Endothelial cell of umbilical vein (primary cell): ENCODE results near the gene PRPF31. TPM values are rescaled to one million over a fixed set of nuclear protein-coding genes. Genes with fewer than 3 reads are reported as not detected.
"Not testable (repeated sequence)": the region's sequence is repeated elsewhere in the genome, so short reads cannot be mapped to it uniquely, and the experiment has no call there.

Source experiments
- BruUV-seq: library from RNA; stranded (reverse); fragments of 400-500 nt; replicated peaks from 2 replicates; lab custom pipeline; 2021; lab: Mats Ljungman, UMichigan
- CTCF ChIA-PET: fragments of 300-600, 350-600 bp; sonication (Branson Sonifier 250); formaldehyde crosslinking; loops from one replicate; lab custom pipeline; 2021; ENCODE audit warnings: antibody characterized with exemption, inconsistent platforms; lab: Charles Lee
- POLR2A ChIA-PET: fragments of 300-600, 350-600 bp; sonication (Branson Sonifier 250); formaldehyde crosslinking; loops from one replicate; lab custom pipeline; 2021; ENCODE audit warnings: antibody characterized with exemption, inconsistent platforms; lab: Charles Lee
- DNase-seq: peaks from one replicate; pipeline ENCODE4 v3.0.0-alpha.2; 2011; ENCODE audit warnings: low read depth, low spot score
- FAIRE-seq: peaks from 2 replicates; lab custom pipeline; 2011; peaks lifted over from hg19 to GRCh38; lab: Jason Lieb, UNC
- H2AFZ ChIP-seq: 2 replicates; pipeline ENCODE4 v1.6.0; 2012; ENCODE audit warnings: low read depth, low read length, control low read depth, inconsistent platforms
- H3K27ac ChIP-seq: 2 replicates; pipeline ENCODE4 v1.5.1; 2011; ENCODE audit warnings: low read depth, mild to moderate bottlenecking, control low read depth, low read length, moderate library complexity; ENCODE audit not compliant: insufficient read depth
- H3K27me3 ChIP-seq, 2 experiments: 2 replicates each; pipeline versions ENCODE4 v1.6.0 to v1.6.1; 2011; ENCODE audit warnings: low read length in 2 of 2, mixed read lengths in 1 of 2; ENCODE audit not compliant: control insufficient read depth in 2 of 2, insufficient read depth in 2 of 2
- H3K36me3 ChIP-seq, 2 experiments: 2 replicates in 1 of 2; 3 replicates in 1 of 2; pipeline ENCODE4 v1.5.1; 2011; ENCODE audit warnings: low read length in 2 of 2, mild to moderate bottlenecking in 1 of 2, moderate library complexity in 1 of 2; ENCODE audit not compliant: control insufficient read depth in 2 of 2, insufficient read depth in 2 of 2; ENCODE audit errors: extremely low read depth in 1 of 2
- H3K4me1 ChIP-seq: 3 replicates; pipeline ENCODE4 v1.5.1; 2011; ENCODE audit warnings: mild to moderate bottlenecking, low read length; ENCODE audit not compliant: control insufficient read depth, insufficient read depth; ENCODE audit errors: extremely low read depth
- H3K4me2 ChIP-seq: 2 replicates; pipeline ENCODE4 v1.6.1; 2011; ENCODE audit warnings: low read length, control low read depth, mixed read lengths; ENCODE audit not compliant: insufficient read depth
- H3K4me3 ChIP-seq, 3 experiments: fragments of 200-600 bp in 1 of 3; sonication (generic), shearing (Covaris generic) in 1 of 3; replicated peaks in 1 of 3; 2 replicates each; pipeline ENCODE4 v1.5.1; 2011 to 2016; ENCODE audit warnings: control low read depth in 3 of 3, low read length in 3 of 3, mild to moderate bottlenecking in 2 of 3, inconsistent platforms in 1 of 3, low read depth in 1 of 3, moderate library complexity in 1 of 3; ENCODE audit not compliant: insufficient read depth in 1 of 3
- H3K79me2 ChIP-seq: 2 replicates; pipeline ENCODE4 v1.6.0; 2012; ENCODE audit warnings: low read length, inconsistent platforms; ENCODE audit not compliant: control insufficient read depth, insufficient read depth
- H3K9ac ChIP-seq: replicated peaks from 2 replicates; pipeline ENCODE3; 2011; ENCODE audit warnings: low read length, control low read depth; ENCODE audit not compliant: insufficient read depth; ENCODE audit errors: extremely low read depth
- H3K9me1 ChIP-seq: replicated peaks from 3 replicates; pipeline ENCODE4 v1.6.0; 2011; ENCODE audit warnings: mild to moderate bottlenecking, low read length; ENCODE audit not compliant: control insufficient read depth, insufficient read depth; ENCODE audit errors: extremely low read depth
- H3K9me3 ChIP-seq: replicated peaks from 2 replicates; pipeline ENCODE4 v1.5.1; 2012; ENCODE audit warnings: low read length, inconsistent platforms; ENCODE audit not compliant: control insufficient read depth, insufficient read depth
- H4K20me1 ChIP-seq: replicated peaks from 2 replicates; pipeline ENCODE3; 2011; ENCODE audit warnings: mild to moderate bottlenecking, low read length; ENCODE audit not compliant: control insufficient read depth, insufficient read depth; ENCODE audit errors: extremely low read depth
- CTCF ChIP-seq, 2 donors: IDR thresholded peaks; 1 replicate in 1 of 2; 2 replicates in 1 of 2; pipeline ENCODE4 v1.5.1; 2011; ENCODE audit warnings: low read length in 2 of 2, mild to moderate bottlenecking in 2 of 2, moderate library complexity in 2 of 2, control low read depth in 1 of 2, inconsistent platforms in 1 of 2, low read depth in 1 of 2; ENCODE audit not compliant: insufficient read depth in 1 of 2; ENCODE audit errors: extremely low read depth in 1 of 2
- EZH2 ChIP-seq: IDR thresholded peaks from 2 replicates; pipeline ENCODE4 v1.6.1; 2012; ENCODE audit warnings: borderline replicate concordance, low read depth, mild to moderate bottlenecking, moderate library complexity, low read length, inconsistent platforms; ENCODE audit not compliant: severe bottlenecking
- FOS ChIP-seq: IDR thresholded peaks from 2 replicates; pipeline ENCODE4 v1.6.1; 2011; ENCODE audit warnings: mild to moderate bottlenecking, low read length, moderate library complexity, borderline replicate concordance; ENCODE audit not compliant: insufficient read depth
- GATA2 ChIP-seq: IDR thresholded peaks from 2 replicates; pipeline ENCODE4 v1.7.0; 2011; ENCODE audit warnings: low read depth, mild to moderate bottlenecking, moderate library complexity, mixed read lengths, low read length; ENCODE audit not compliant: insufficient read length, insufficient read depth
- JUN ChIP-seq: IDR thresholded peaks from 2 replicates; pipeline ENCODE4 v1.6.1; 2011; ENCODE audit warnings: borderline replicate concordance, low read depth; ENCODE audit not compliant: insufficient read length, insufficient read depth
- MAX ChIP-seq: IDR thresholded peaks from 2 replicates; pipeline ENCODE4 v1.6.1; 2011; ENCODE audit not compliant: insufficient read depth, insufficient read length
- MYC ChIP-seq: IDR thresholded peaks from one replicate; pipeline ENCODE4 v1.6.1; 2011; ENCODE audit warnings: mild to moderate bottlenecking, low read depth, low read length
- POLR2A ChIP-seq: IDR thresholded peaks from 2 replicates; pipeline ENCODE4 v1.6.1; 2012; ENCODE audit warnings: low read depth, mild to moderate bottlenecking, control low read depth, low read length
- POLR2AphosphoS5 ChIP-seq: IDR thresholded peaks from 2 replicates; pipeline ENCODE4 v1.6.1; 2012; ENCODE audit warnings: low read depth, mild to moderate bottlenecking, control low read depth, low read length, moderate library complexity; ENCODE audit not compliant: insufficient read depth
- dilution Hi-C: fragments of 300-500 bp; cut with MboI; formaldehyde crosslinking; loops from one replicate; pipeline ENCODE4 v1.15.0; 2019; ENCODE audit warnings: low sequenced_read_pairs; ENCODE audit not compliant: extremely low pct_ligation_motif_present
- intact Hi-C: fragments of 100-400 bp; cut with micrococcal nuclease; formaldehyde crosslinking; loops from one replicate; pipeline ENCODE4 v1.10.0; 2022
- polyA plus RNA-seq, 4 experiments: library from polyadenylated mRNA; depleted of rRNA in 3 of 4; stranded (reverse) in 3 of 4; unstranded in 1 of 4; fragments of >200 nt; gene quantifications; 2 replicates each; pipeline versions ENCODE4 v1.2.1 to v1.2.3, GENCODE V29; 2011 to 2012; ENCODE audit warnings: missing spikeins in 1 of 4
- total RNA-seq: library from RNA; stranded (reverse); gene quantifications from 2 replicates; pipeline ENCODE4 v1.2.3, GENCODE V29; 2021

Gene PRPF31
- total and polyA plus RNA-seq, 2 donors (not counting 3 experiments of a cell fraction or from before 2014, with no cell fraction given) = 76.2 to 101 TPM

GRCh38 chr19:54099903-54100255 lies 15.7 kb upstream of the PRPF31 start:
- dilution Hi-C loops, H3K4me2 ChIP-seq, FAIRE-seq, H3K9me1 ChIP-seq, H2AFZ ChIP-seq, H3K9ac ChIP-seq, H4K20me1 ChIP-seq, H3K79me2 ChIP-seq, H3K4me1 ChIP-seq, H3K27me3 ChIP-seq, H3K36me3 ChIP-seq, H3K9me3 ChIP-seq, H3K4me3 ChIP-seq, H3K27ac ChIP-seq, POLR2A ChIA-PET, BruUV-seq, DNase-seq: not testable (repeated sequence)
- intact Hi-C loops = loop anchor here (5.0 kb wide), 1 partner anchor 193 kb away; the partner anchor contains the start of gene CACNG7
- CTCF ChIA-PET = interaction anchor here (0.6 to 2.4 kb wide), 3 partner anchors 70 to 291 kb away, joined by 3 to 5 read pairs (median 3); no protein-coding TSS in a partner anchor

- TF ChIP-seq FOS = no peak
- no peak for TF ChIP-seq EZH2
- no peak for TF ChIP-seq GATA2
- no peak for TF ChIP-seq CTCF (IDR thresholded peaks at IDR 0.05; ENCODE audit: extremely low read depth in 1 of 2, insufficient read depth in 1 of 2, low read depth in 1 of 2, low read length in 2 of 2)
- TF ChIP-seq POLR2A = no peak
- TF ChIP-seq POLR2AphosphoS5 = no peak
- no peak for TF ChIP-seq MAX
- TF ChIP-seq MYC = no peak
- TF ChIP-seq JUN = no peak
- Histone ChIP-seq H3K4me3 (no peak within 1 kb of the TSS), H3K4me1 (no peaks in the 10 kb centered on the region), H3K79me2 (peaks cover 8% of the 10 kb centered on the region), H3K9ac (no peak within 1 kb of the TSS), H3K9me1 (no peaks in the 10 kb centered on the region), H2AFZ (no peak within 1 kb of the TSS), H3K27ac (no peak within 1 kb of the TSS), H3K4me2 (no peak within 1 kb of the TSS), H3K9me3 (no peaks in the 10 kb centered on the region), H3K27me3 (no peaks in the 10 kb centered on the region), H4K20me1 (no peaks in the 10 kb centered on the region), H3K36me3 (peaks cover 0 to 3% of the 10 kb centered on the region in 2 experiments)
- ChIA-PET POLR2A (no interaction called here), CTCF (interaction anchor here (1.4 to 2.4 kb wide), 2 partner anchors 70 to 292 kb away, joined by 3 to 5 read pairs; no protein-coding TSS in a partner anchor)
- intact Hi-C loops = no loop called here
- DNase-seq = no peak
- no peak for FAIRE-seq
- dilution Hi-C loops = no loop called here
- BruUV-seq = no TSS peak
Observed at GRCh38 chr19:54100561-54100960, 15.0 kb upstream of the PRPF31 start, which contains the start of gene OSCAR. TSS of gene OSCAR (minus strand) at chr19:54100803. CDS start at chr19:54100792, 11 bp downstream.
